ENCODE measurements around the gene ACSS1.

Gene ACSS1

GRCh38 chr20:24987244-24987643 lies 70.7 kb downstream of the ACSS1 start:
- TF ChIP-seq GABPA (IDR thresholded peaks at IDR 0.05; ENCODE audit: low read depth) = no peak
- no peak for TF ChIP-seq SPI1 (IDR thresholded peaks at IDR 0.05; ENCODE audit: borderline replicate concordance, low read depth)
- Histone ChIP-seq H3K4me3 (replicated peaks; ENCODE audit: insufficient read depth, low read length) (no peak overlapping the region), H3K27me3 (ENCODE audit: insufficient read depth, poor library complexity, severe bottlenecking) (no peaks in the 10 kb centered on the region), H3K27ac (replicated peaks) (peak overlapping the region; percentile 75)
- DNase-seq (ENCODE audit: low read depth in 1 of 2, low spot score in 1 of 2) = peak; percentile 44 to 62

DNA sequence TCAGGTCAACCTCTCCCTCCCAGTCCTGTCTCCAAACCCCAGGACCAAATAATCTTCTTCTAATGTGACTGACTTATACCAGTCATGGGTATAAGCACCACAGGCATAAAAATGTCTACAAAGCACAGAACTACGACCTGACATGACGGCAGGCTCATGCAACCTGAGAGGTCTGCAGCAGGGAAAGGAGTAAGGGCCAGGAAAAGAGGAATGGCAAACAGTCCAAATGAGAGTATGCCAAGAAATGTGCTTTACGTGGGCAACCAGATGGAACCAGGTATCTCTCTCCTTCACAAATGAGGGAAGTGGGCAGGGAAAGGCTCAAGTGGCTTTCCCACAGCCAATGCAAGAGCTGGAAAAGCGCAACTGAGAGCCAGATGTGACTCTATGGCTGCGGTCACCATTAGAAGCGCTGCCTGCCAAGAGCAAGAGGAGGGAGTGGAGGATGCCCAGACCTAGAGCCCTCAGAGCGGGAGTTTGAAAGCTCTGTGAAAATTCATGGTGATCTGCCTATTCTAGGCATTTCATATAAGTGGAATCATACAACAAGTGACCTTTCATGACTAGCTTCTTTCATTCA lies 71.4 kb downstream of the ACSS1 start:
- H3K4me3 ChIP-seq (replicated peaks; ENCODE audit: insufficient read depth, low read length) = no peak overlapping the region
- no peaks in the 10 kb centered on the region for H3K27me3 ChIP-seq (ENCODE audit: insufficient read depth, poor library complexity, severe bottlenecking)
- TF ChIP-seq GABPA (IDR thresholded peaks at IDR 0.05; ENCODE audit: low read depth) (no peak), SPI1 (IDR thresholded peaks at IDR 0.05; ENCODE audit: borderline replicate concordance, low read depth) (no peak), POLR2AphosphoS5 (IDR thresholded peaks at IDR 0.05; ENCODE audit: low read depth) (no peak), CTCF (IDR thresholded peaks at IDR 0.05; ENCODE audit: insufficient read depth, low read length) (no peak)
- TF ChIP-seq, protein P1, sequence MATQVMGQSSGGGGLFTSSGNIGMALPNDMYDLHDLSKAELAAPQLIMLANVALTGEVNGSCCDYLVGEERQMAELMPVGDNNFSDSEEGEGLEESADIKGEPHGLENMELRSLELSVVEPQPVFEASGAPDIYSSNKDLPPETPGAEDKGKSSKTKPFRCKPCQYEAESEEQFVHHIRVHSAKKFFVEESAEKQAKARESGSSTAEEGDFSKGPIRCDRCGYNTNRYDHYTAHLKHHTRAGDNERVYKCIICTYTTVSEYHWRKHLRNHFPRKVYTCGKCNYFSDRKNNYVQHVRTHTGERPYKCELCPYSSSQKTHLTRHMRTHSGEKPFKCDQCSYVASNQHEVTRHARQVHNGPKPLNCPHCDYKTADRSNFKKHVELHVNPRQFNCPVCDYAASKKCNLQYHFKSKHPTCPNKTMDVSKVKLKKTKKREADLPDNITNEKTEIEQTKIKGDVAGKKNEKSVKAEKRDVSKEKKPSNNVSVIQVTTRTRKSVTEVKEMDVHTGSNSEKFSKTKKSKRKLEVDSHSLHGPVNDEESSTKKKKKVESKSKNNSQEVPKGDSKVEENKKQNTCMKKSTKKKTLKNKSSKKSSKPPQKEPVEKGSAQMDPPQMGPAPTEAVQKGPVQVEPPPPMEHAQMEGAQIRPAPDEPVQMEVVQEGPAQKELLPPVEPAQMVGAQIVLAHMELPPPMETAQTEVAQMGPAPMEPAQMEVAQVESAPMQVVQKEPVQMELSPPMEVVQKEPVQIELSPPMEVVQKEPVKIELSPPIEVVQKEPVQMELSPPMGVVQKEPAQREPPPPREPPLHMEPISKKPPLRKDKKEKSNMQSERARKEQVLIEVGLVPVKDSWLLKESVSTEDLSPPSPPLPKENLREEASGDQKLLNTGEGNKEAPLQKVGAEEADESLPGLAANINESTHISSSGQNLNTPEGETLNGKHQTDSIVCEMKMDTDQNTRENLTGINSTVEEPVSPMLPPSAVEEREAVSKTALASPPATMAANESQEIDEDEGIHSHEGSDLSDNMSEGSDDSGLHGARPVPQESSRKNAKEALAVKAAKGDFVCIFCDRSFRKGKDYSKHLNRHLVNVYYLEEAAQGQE (IDR thresholded peaks at IDR 0.05; ENCODE audit: insufficient replicate concordance, low read depth) = no peak
- no peak for DNase-seq (ENCODE audit: low read depth in 1 of 2, low spot score in 1 of 2)
- peak overlapping the region; percentile 75 for H3K27ac ChIP-seq (replicated peaks)

GRCh38 chr20:24985802-24986201 lies 72.1 kb downstream of the ACSS1 start:
- no peak for TF ChIP-seq CTCF (IDR thresholded peaks at IDR 0.05; ENCODE audit: insufficient read depth, low read length)
- no peak overlapping the region for H3K4me3 ChIP-seq (replicated peaks; ENCODE audit: insufficient read depth, low read length)
- no peak for DNase-seq (ENCODE audit: low read depth in 1 of 2, low spot score in 1 of 2)

DNA sequence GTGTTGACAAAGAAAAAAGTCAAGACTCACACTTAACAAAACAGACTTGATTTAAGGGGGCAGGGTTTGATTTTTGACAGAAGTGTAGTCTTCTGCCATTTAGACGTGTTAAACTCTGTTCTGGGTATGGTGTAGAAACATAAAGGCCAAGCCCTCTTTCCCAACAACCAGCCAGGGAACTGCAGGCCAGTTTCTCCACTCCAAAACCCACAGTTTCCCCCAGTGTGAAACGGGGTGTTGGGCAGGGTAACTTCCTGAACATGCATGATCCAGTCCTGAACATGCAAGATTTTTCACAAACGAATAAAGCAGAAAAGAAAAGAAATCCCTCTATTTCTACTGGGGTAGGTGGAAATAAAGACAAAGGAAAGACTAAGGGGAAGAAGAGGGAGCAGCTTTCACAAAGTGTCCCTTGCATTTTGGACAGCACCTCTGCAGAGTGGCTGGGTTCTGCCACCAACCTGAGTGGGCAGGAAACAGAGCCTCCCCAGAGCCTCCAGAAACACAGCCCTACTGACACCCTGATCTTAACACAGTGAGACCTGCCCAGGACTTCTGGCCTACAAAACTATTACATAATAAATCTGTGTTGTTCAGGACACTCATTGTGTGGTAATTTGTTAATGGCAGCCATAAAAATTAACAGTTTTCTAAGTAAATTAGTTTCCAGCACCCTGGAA lies 72.8 kb downstream of the ACSS1 start:
- H3K27me3 ChIP-seq (ENCODE audit: insufficient read depth, poor library complexity, severe bottlenecking) = no peaks in the 10 kb centered on the region
- H3K4me3 ChIP-seq (replicated peaks; ENCODE audit: insufficient read depth, low read length) = no peak overlapping the region
- DNase-seq (ENCODE audit: low read depth in 1 of 2, low spot score in 1 of 2) = peak in 1 of 2 experiments; percentile 90
- peak overlapping the region; percentile 75 for H3K27ac ChIP-seq (replicated peaks)
- TF ChIP-seq GABPA (IDR thresholded peaks at IDR 0.05; ENCODE audit: low read depth) = no peak
- 0 out of 2 replicates have a peak, but pooled peaks have one; percentile 12 for TF ChIP-seq SPI1 (IDR thresholded peaks at IDR 0.05; ENCODE audit: borderline replicate concordance, low read depth)
- TF ChIP-seq, protein P1 (IDR thresholded peaks at IDR 0.05; ENCODE audit: insufficient replicate concordance, low read depth) = peak; percentile 65
- 0 out of 2 replicates have a peak, but pooled peaks have one; percentile 39 for TF ChIP-seq POLR2AphosphoS5 (IDR thresholded peaks at IDR 0.05; ENCODE audit: low read depth)
- TF ChIP-seq CTCF (IDR thresholded peaks at IDR 0.05; ENCODE audit: insufficient read depth, low read length) = no peak

More at GRCh38 chr20:24985802-24986201, 72.1 kb downstream of the ACSS1 start:
- Histone ChIP-seq H3K27ac (replicated peaks) (peak overlapping the region; percentile 75), H3K27me3 (ENCODE audit: insufficient read depth, poor library complexity, severe bottlenecking) (no peaks in the 10 kb centered on the region)
